ENCODE results near the gene IGSF3.

IGSF3 gene

GRCh38 chr1:116697548-116698243 is 30.2 kb upstream of the IGSF3 start:
- Histone ChIP-seq H3K4me1 (no peaks in the 10 kb centered on the region), H2AFZ (no peak overlapping the region), H3K4me3 (ENCODE audit: low read depth, low read length) (no peak overlapping the region), H3K4me2 (ENCODE audit: low read length) (no peak overlapping the region), H3K27ac (no peak overlapping the region), H3K9ac (no peak overlapping the region), H3K9me3 (ENCODE audit: control insufficient read depth, low read length) (no peaks in the 10 kb centered on the region), H3K36me3 (ENCODE audit: control insufficient read depth, insufficient read depth, low read length) (no peaks in the 10 kb centered on the region), H3K79me2 (no peaks in the 10 kb centered on the region), H3K27me3 (ENCODE audit: control insufficient read depth, insufficient read depth, low read length) (no peaks in the 10 kb centered on the region)
- TF ChIP-seq CTCF (IDR thresholded peaks at IDR 0.05): no peak

- no peak for TF ChIP-seq CTCF (IDR thresholded peaks at IDR 0.05)
- H3K4me3 ChIP-seq (ENCODE audit: low read depth, low read length): no peak overlapping the region
- no peaks in the 10 kb centered on the region for H3K4me1 ChIP-seq
- no peak overlapping the region for H3K27ac ChIP-seq
- H3K9me3 ChIP-seq (ENCODE audit: control insufficient read depth, low read length): no peaks in the 10 kb centered on the region
- no peaks in the 10 kb centered on the region for H3K36me3 ChIP-seq (ENCODE audit: control insufficient read depth, insufficient read depth, low read length)
- H3K9ac ChIP-seq: no peak overlapping the region
- no peaks in the 10 kb centered on the region for H3K79me2 ChIP-seq
- H3K4me2 ChIP-seq (ENCODE audit: low read length): no peak overlapping the region
- H3K27me3 ChIP-seq (ENCODE audit: control insufficient read depth, insufficient read depth, low read length): no peaks in the 10 kb centered on the region
- H2AFZ ChIP-seq: no peak overlapping the region
These were observed 27.0 kb upstream of the IGSF3 start for GRCh38 chr1:116694524-116694923.

- Histone ChIP-seq H3K27me3 (ENCODE audit: control insufficient read depth, insufficient read depth, low read length) (no peaks in the 10 kb centered on the region), H3K27ac (no peak overlapping the region), H3K4me1 (no peaks in the 10 kb centered on the region), H3K79me2 (no peaks in the 10 kb centered on the region), H3K36me3 (ENCODE audit: control insufficient read depth, insufficient read depth, low read length) (no peaks in the 10 kb centered on the region), H3K9ac (no peak overlapping the region), H3K9me3 (ENCODE audit: control insufficient read depth, low read length) (no peaks in the 10 kb centered on the region), H2AFZ (no peak overlapping the region), H3K4me2 (ENCODE audit: low read length) (no peak overlapping the region), H3K4me3 (ENCODE audit: low read depth, low read length) (no peak overlapping the region)
- no peak for TF ChIP-seq CTCF (IDR thresholded peaks at IDR 0.05)
These were observed 26.4 kb upstream of the IGSF3 start for GRCh38 chr1:116693759-116694480.

DNA sequence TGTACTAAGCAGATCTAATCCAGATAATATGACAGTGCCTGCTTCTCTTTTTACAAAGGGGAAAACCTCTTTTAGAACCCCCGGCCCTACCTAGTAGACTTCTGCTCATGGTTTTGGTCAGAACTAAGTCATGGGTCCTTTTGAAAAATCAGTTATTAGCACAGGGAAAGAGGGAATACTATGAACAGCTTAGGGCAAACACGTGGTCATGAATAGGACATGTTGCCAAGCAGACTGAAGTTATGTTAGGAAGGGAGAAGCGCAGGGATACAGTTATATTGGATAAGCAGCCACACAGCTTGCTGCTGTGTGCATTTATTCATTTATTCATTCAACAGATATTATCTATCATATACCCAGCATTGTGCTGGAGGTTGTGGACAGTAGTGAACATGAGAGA is 25.3 kb upstream of the IGSF3 start:
- TF ChIP-seq CTCF (IDR thresholded peaks at IDR 0.05): no peak

More for the DNA sequence above, 25.3 kb upstream of the IGSF3 start:
- Histone ChIP-seq H3K27ac (no peak overlapping the region), H3K4me3 (ENCODE audit: low read depth, low read length) (no peak overlapping the region), H3K36me3 (ENCODE audit: control insufficient read depth, insufficient read depth, low read length) (no peaks in the 10 kb centered on the region), H3K4me1 (no peaks in the 10 kb centered on the region), H3K9me3 (ENCODE audit: control insufficient read depth, low read length) (no peaks in the 10 kb centered on the region), H3K9ac (no peak overlapping the region), H3K27me3 (ENCODE audit: control insufficient read depth, insufficient read depth, low read length) (no peaks in the 10 kb centered on the region), H2AFZ (no peak overlapping the region), H3K4me2 (ENCODE audit: low read length) (no peak overlapping the region), H3K79me2 (no peaks in the 10 kb centered on the region)
